ENCODE data around the gene KCTD19. TPM values are rescaled to one million over a fixed set of nuclear protein-coding genes. Genes with fewer than 3 reads are reported as not detected.

Gene KCTD19
- total and polyA plus RNA-seq, 8 donors = 0.03 to 3.3 (median 2.2) TPM; not detected in 5

GRCh38 chr16:67264866-67265265, 61.7 kb downstream of the KCTD19 start:
- no peak for DNase-seq
- no peaks in the 10 kb centered on the region for H3K9me3 ChIP-seq
- 84 to 91% (median 89%) methylated on average over 5 of the region's 5 CpGs for WGBS, 5 donors

GRCh38 chr16:67264277-67264676, 62.3 kb downstream of the KCTD19 start:
- H3K9me3 ChIP-seq = no peaks in the 10 kb centered on the region
- TF ChIP-seq POLR2A (IDR thresholded peaks at IDR 0.05) (no peak), CTCF (IDR thresholded peaks at IDR 0.05) (no peak), POLR2AphosphoS5 (IDR thresholded peaks at IDR 0.05) (no peak), EP300 (IDR thresholded peaks at IDR 0.05) (no peak)
- H3K4me3 ChIP-seq = no peak overlapping the region
- H3K4me1 ChIP-seq = no peaks in the 10 kb centered on the region
- no peaks in the 10 kb centered on the region for H3K36me3 ChIP-seq
- no peak overlapping the region for H3K27ac ChIP-seq
- 74 to 86% (median 85%) methylated on average over 9 of the region's 9 CpGs for WGBS, 5 donors
- no peak for DNase-seq
- H3K27me3 ChIP-seq = peaks cover 0 to 26% (median 0%) of the 10 kb centered on the region in 3 donors
- intact Hi-C loops (cut with DNase I; ENCODE audit: low total_unique reads) = loop anchor here (10.0 kb wide), 1 partner anchor 141 kb away; no protein-coding TSS in a partner anchor

More at GRCh38 chr16:67264866-67265265, 61.7 kb downstream of the KCTD19 start:
- peaks cover 0 to 6% (median 0%) of the 10 kb centered on the region in 4 donors for H3K4me1 ChIP-seq
- no peak overlapping the region for H3K4me3 ChIP-seq
- TF ChIP-seq POLR2AphosphoS5 (IDR thresholded peaks at IDR 0.05) (no peak), EP300 (IDR thresholded peaks at IDR 0.05) (no peak), CTCF (IDR thresholded peaks at IDR 0.05) (no peak), POLR2A (IDR thresholded peaks at IDR 0.05) (no peak)
- H3K27ac ChIP-seq = no peak overlapping the region
- intact Hi-C loops (cut with DNase I; ENCODE audit: low total_unique reads) = loop anchor here (10.0 kb wide), 1 partner anchor 140 kb away; no protein-coding TSS in a partner anchor
- H3K36me3 ChIP-seq = no peaks in the 10 kb centered on the region
- peaks cover 0 to 29% (median 0%) of the 10 kb centered on the region in 3 donors for H3K27me3 ChIP-seq

GRCh38 chr16:67263201-67263600, 63.3 kb downstream of the KCTD19 start:
- no peak for DNase-seq
- Histone ChIP-seq H3K27me3 (peaks cover 0 to 26% (median 0%) of the 10 kb centered on the region in 3 donors), H3K9me3 (no peaks in the 10 kb centered on the region), H3K27ac (no peak overlapping the region), H3K4me3 (no peak overlapping the region), H3K4me1 (no peaks in the 10 kb centered on the region), H3K36me3 (no peaks in the 10 kb centered on the region)
- intact Hi-C loops (cut with DNase I; ENCODE audit: low total_unique reads) = loop anchor here (10.0 kb wide), 1 partner anchor 142 kb away; no protein-coding TSS in a partner anchor
- TF ChIP-seq POLR2A (IDR thresholded peaks at IDR 0.05) = no peak
- no peak for TF ChIP-seq CTCF (IDR thresholded peaks at IDR 0.05)
- no peak for TF ChIP-seq POLR2AphosphoS5 (IDR thresholded peaks at IDR 0.05)
- TF ChIP-seq EP300 (IDR thresholded peaks at IDR 0.05) = no peak
- WGBS, 5 donors = 72 to 84% (median 77%) methylated on average over 3 of the region's 3 CpGs

GRCh38 chr16:67260426-67261063, 66.0 kb downstream of the KCTD19 start:
- DNase-seq = peak; percentile 61 to 81
- Histone ChIP-seq H3K36me3 (no peaks in the 10 kb centered on the region), H3K9me3 (no peaks in the 10 kb centered on the region), H3K27ac (no peak overlapping the region), H3K4me1 (no peaks in the 10 kb centered on the region), H3K4me3 (no peak overlapping the region), H3K27me3 (peaks cover 0 to 17% (median 0%) of the 10 kb centered on the region in 3 donors)
- intact Hi-C loops (cut with DNase I; ENCODE audit: low total_unique reads) = loop anchor here (10.0 kb wide), 1 partner anchor 144 kb away; no protein-coding TSS in a partner anchor
- WGBS, 5 donors = 69 to 72% (median 70%) methylated on average over 4 of the region's 4 CpGs
- TF ChIP-seq POLR2AphosphoS5 (IDR thresholded peaks at IDR 0.05) = peak in 1 of 3 donors; percentile 46
- TF ChIP-seq CTCF (IDR thresholded peaks at IDR 0.05) = peak in 3 of 7 experiments; percentile 37 to 66 (median 38)
- no peak for TF ChIP-seq EP300 (IDR thresholded peaks at IDR 0.05)
- TF ChIP-seq POLR2A (IDR thresholded peaks at IDR 0.05) = no peak

All from stomach (tissue), 9 donors.